Glomerular endothelial cell (primary cell): ENCODE results near the gene C9orf153. TPM values are rescaled to one million over a fixed set of nuclear protein-coding genes. Genes with fewer than 3 reads are reported as not detected.
A peak's percentile ranks its signal among the peaks of the same experiment; 100 is the strongest.

Source experiments
- DNase-seq: peaks from one replicate; pipeline ENCODE4 v3.0.0-alpha.2; 2011; ENCODE audit warnings: low read depth, low spot score; ENCODE audit errors: extremely low read depth
- total RNA-seq: library from RNA; depleted of rRNA; stranded (reverse); fragments of >200 nt; gene quantifications from 2 replicates; pipeline ENCODE4 v1.2.3, GENCODE V29; 2015

C9orf153 gene
- total RNA-seq, 1 donor from 2014 or later: not detected

DNA sequence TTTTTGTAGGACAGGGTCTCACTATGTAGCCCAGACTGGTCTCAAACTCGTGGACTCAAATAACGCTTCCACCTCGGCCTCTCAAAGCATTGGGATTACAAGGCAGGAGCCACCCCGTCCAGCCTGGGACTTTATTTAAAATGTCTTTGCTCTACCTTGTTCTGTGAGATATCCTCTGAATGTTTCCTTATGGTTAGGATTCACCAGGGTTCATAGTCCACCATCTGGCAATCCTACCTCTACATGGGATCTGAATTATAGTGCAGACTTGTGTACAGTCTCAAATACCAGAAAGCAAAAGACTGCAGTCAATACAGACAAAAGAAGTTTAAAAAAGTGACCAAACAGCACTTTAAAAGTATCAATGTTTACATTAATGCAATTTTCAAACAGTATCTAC, 12.8 kb upstream of the C9orf153 start:
- DNase-seq: no peak

DNA sequence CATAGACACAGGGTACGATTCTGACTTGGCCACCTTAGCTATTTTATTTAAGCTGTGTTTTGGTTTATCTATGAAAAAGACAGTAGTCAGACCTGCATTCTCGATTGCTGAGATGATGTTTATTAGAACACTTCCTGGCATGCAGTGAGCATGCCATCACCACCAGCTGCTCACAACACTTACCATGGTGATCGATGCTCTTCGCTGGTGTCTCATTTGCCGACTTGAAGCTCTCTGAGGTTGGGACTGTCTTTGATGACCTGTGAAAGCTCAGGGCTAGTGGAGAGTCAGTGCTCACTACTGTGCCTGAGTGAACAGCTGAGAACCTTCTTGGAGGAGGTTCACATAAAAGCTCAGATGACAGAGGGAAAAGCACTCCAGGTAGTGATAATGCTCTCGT, 4.4 kb upstream of the C9orf153 start:
- no peak for DNase-seq

DNA sequence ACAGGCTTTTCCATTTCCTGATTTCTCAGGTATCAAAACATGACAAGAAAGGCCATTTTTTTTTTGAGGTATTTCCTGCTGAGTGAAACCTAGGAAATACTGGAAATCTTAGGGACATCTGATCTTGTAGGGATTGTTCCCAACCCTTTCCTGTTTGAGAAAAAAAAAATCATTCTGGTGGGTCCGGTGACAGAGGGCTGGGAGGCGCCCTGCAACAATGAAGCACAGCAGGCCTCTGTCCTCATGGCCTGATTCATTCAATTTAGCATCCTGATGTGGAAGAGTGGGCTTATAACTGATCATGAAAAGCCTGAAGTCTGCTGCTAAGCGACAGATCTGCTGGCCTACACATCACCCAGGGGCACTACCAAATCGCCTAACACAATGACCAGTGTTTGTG, 3.0 kb upstream of the C9orf153 start:
- no peak for DNase-seq

- DNase-seq: no peak
These were observed 2.1 kb downstream of the C9orf153 start for GRCh38 chr9:86257391-86257790.

GRCh38 chr9:86256653-86257052, 2.8 kb downstream of the C9orf153 start:
- no peak for DNase-seq

- no peak for DNase-seq
These were observed 5.9 kb downstream of the C9orf153 start for GRCh38 chr9:86253577-86253976.

DNA sequence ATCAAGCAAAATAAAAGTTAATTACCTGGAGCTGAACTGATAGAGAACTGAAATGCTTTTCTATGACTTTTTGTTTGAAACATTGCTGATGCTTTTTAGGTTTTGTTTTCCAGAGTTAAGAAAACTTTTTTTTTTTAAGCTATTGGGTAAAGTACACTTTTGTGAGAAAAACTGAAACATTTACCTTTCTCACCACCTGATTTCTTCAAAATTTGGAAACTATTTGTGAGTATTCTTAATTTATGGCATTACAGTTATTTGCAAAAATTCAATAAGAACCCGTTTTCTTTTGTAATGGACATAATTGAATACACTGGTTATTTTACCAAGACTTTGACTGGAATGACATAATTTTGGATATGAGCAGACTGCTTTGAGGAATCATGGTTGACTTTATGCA, 6.6 kb downstream of the C9orf153 start:
- no peak for DNase-seq

DNA sequence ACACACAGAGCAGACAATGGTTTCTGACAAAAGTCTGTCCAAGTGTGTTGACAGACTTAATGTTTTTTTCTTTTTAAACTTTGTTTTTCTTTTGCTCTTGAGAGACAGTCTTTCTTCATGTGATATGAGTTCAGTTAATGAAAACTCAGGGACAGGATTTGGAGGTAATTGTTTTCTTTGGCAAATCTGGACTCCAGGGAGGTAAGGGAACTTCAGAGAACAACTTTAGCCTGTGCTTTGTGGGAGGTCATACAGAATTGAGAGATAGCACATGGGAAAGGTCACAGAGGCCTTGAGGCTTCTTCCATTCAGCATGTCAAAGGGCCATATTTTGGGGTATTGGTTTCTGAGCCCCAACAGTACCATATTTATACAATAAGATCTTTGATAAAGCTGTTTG, 9.3 kb downstream of the C9orf153 start:
- no peak for DNase-seq

DNA sequence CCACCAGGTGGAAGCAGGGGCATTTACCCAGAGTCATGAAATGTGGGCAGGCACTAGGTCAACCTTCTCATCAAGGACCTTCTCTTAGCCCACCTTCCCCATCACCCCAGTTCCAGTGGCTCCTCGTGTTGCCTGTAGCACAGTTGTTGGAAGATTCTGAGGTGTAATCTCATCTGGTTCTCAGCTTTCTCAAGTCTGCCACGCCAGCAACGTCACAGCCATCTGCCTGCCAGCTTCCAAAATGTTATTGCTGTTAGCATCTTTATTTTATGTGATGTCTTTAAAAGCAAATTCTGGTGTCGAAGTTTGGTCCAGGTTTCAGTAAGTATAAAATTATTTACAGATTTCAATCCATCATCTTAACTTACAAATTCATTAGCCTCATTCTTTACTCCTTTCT, 10.7 kb downstream of the C9orf153 start:
- no peak for DNase-seq

- no peak for DNase-seq
These were observed 12.7 kb downstream of the C9orf153 start for GRCh38 chr9:86246752-86247161.

DNA sequence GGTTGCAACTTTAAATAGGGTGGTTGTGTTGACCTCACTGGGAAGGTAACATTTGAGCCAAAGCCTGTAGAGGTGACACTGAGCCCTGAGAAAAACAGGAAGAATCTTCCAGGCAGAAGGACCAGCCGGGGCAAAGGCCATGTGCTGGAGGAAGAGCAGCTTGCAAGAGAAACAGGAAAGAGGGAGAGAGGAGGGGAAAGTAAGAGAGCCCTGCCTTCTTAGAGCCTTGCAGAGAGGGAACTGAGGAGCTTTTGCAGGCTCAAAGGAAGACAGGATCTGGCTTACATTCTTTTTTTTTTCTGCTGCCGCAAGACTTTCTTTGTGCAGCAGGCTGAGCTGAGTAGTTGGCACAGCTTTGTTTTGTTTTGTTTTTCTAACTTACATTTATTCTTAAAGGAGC, 17.4 kb downstream of the C9orf153 start:
- DNase-seq: no peak

- DNase-seq: no peak
These were observed 18.2 kb downstream of the C9orf153 start for GRCh38 chr9:86241216-86241615.

DNA sequence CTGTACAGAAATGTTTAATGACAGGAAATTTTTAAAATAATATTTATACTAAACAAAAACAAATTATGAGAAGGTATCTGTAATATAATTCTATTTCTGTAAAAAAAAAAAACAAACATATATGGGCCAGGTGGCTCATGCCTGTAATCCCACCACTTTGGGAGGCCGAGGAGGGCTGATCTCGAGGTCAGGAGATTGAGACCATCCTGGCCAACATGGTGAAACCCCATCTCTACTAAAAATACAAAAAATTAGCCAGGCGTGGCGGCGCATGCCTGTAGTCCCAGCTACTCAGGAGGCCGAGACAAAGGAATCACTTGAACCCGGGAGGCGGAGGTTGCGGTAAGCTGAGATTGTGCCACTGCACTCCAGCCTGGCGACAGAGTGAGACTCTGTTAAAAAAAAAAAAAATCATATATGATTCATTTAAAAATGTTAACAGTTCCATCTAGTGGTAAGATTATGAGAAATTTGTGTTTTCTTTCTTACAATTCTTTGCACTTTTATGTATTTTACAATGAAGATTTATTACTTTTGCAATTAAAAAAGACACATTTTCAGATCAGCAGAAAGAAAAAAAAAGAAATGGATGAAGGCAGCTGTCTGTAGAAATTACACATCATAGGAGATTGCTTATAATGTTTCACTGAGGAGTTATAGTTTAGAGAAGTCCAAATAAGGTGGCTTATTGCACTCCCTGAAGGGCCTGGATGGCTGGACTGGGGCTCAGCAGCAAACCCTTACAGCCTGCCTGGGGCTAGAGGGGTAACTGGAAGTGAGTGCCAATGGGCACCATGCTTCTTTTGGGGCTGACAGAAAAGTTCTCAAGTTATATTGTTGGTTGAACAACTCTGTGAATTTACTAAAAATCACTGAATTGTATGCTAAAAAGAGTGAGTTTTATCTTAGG, 20.3 kb downstream of the C9orf153 start:
- DNase-seq: no peak

GRCh38 chr9:86230858-86231257, 28.6 kb downstream of the C9orf153 start:
- DNase-seq: no peak

- no peak for DNase-seq
These were observed 36.8 kb downstream of the C9orf153 start for GRCh38 chr9:86222667-86223066.

DNA sequence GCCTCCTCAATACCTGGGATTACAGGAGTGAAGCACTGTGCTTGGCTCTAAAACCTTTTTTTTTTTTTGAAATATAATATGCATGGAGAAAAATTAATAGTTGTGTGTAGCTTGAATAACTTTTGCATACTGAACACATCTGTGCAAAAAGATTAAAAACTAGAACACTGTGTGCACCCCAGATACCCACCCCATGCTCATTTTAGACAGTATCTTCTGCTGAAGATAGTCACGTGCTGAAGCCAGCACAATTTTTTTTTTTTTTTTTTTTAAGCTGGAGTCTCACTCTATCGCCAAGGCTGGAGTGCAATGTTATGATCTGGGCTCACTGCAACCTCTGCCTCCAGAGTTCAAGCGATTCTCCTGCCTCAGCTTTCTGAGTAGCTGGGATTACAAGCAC, 39.9 kb downstream of the C9orf153 start:
- DNase-seq: no peak

GRCh38 chr9:86217076-86217755, 42.2 kb downstream of the C9orf153 start:
- DNase-seq: no peak

DNA sequence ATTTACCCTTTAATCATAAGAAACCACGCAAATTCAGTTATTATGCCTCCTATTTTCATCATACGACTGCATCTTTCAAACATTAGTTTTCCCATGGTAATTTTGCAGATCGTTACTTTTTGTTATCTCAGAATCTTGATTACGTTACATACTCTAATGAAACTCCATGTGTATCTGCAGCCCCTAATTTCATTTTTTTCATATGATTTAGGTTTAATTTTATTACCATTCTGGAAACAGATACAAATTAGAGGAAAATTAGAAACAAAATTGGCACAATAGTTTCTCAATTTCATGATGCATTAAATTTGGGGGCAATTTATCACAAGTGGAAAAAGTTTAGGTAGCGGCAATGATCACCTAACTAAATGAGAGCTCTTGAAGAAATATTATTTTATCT, 52.3 kb downstream of the C9orf153 start:
- DNase-seq: no peak

- peak; percentile 4 for DNase-seq
These were observed 57.0 kb downstream of the C9orf153 start for GRCh38 chr9:86202338-86202882.

- peak; percentile 5 for DNase-seq
These were observed 57.8 kb downstream of the C9orf153 start for GRCh38 chr9:86201474-86202337.

DNA sequence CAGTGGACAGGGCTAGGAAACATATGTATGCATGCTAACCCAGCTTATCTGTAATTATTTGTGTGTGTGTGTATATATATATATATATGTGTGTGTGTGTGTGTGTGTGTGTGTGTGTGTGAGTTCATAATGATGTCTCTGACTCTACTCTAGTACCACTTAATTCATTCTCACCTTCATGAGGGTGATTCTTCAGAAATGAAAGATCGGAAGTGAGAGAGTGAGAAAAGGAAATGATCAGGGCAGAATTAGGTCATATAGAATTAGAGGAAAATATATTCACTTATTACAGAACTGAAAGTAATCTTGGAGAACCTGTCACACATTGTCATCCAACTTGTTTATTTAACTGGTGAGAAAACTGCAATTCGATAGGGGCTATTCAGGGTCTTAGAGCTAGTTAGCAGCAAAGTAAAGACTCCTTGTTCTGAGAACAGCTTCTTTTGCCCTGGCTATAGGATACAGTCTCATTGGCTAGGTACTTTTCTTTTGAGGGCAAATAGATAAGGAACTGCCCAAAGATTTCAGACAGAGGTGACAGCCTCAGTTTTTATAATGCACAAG, 58.8 kb downstream of the C9orf153 start:
- no peak for DNase-seq
